Midbrain (tissue), 1 donor: Measurements from ENCODE around the gene ADGRD1.

Source experiments
- DNase-seq: peaks from one replicate; lab custom pipeline; 2025; lab: John Stamatoyannopoulos, UW

ADGRD1 gene

DNA sequence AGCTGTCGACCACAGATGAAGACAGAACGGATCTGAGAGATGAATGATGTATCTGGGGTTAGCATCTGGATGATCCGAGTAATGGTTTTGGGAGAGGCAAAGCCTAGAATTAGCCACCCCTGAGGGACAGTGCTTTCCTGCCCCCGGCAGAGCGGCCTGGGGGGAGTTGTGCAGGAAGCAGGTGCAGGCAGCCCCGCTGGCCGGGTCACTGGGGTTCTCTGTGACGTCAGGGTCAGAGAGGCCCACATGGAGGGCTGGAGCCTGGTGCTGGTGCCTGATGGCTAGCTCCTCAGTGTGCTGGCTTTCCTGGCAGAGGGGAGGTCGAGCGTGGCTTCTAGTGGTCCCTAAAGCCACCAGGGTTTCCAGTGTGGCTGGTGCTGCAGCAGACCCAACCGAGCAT lies 70.3 kb downstream of the ADGRD1 start:
- no peak for DNase-seq

DNA sequence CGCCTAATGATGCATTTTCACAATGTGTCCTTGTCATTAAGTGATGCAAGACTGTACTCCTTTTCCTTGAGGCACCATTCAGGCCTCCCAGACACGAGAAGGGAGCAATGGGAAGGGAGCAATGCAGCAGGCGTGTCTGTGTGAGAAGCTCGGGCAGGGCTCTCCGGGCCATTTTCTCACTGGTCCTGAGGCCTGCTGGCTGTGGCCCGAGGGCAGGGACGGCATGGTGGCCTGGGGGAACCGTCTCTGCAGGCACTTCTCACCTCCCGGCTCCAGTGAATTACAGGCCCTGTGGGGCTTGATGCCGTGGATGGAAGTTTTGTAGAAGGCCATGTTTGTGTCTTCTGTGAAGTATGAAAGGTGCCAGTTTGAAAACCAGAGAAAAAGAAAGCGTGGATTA lies 71.0 kb downstream of the ADGRD1 start:
- no peak for DNase-seq

DNA sequence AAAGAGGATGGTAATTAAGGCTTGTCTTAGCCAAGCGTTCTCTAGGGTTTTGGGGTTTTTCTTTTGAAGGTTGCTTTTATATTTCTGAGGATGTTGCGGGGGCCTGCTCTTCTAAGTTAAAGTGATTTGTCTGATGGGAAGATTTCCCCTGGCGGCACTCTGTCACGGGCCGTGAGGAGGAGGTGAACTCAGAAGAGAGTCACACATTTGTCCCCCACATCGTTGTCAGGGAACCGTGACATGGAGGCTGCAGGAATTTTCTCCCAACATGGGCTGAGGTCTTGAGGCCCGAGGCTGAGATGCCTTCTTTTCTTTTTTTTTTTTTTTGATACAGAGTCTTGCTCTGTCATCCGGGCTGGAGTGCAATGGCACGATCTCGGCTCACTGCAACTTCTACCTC lies 71.5 kb downstream of the ADGRD1 start:
- no peak for DNase-seq

DNA sequence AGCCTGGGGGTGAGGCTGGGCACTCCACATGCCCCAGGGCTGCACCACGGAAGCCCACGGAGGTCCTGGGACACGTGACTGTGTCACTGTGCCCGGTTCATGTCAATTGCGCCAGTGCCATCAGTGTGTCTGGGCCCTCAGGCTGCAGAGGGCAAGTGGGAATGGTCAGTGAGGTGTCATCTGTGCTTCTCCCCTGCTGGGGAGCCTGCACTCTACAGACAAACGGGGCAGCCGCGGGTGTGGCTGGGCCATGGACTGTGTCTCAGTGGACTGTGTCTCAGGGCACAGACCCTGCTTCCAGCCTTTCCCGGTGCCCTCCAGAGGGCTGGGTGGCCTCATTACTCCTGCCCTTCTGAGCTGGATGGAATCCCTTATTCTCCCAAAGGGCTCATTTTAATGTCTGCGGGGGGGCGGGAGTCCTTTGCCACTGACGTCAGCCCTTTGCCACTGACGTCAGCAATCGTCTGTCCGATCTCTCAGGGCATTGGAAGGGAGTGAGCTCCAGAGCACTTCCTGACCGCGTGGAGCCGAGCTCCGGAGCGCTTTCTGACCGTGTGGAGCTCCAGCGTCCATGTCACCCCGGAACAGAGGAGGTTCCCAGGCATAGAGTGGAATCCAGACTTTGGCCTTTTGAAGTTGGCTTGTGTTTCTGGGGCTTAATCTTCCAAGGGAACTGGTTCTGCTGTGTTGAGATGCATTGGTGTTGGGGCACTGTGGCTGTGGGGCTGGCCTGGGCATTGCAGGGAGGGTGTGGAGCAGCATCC lies 72.4 kb downstream of the ADGRD1 start:
- DNase-seq = no peak

DNA sequence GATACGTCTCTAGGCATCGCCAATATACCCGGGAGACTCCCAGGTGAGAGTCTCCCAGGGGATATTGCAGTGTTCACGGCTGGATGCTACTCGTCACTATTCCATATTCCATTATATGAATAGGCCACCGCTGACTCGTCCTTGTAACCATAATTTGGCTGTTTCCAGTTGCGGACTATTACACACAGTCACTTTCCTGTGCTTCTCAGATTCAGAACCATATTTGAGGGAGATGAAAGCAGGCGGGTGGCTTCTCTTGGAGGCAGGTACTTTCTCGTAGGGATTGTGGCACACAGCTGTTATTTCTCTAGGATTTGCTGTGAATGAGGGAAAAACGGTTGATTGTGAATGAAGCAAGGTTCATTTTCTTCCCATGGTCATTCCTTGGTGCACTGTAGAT lies 73.0 kb downstream of the ADGRD1 start:
- no peak for DNase-seq

DNA sequence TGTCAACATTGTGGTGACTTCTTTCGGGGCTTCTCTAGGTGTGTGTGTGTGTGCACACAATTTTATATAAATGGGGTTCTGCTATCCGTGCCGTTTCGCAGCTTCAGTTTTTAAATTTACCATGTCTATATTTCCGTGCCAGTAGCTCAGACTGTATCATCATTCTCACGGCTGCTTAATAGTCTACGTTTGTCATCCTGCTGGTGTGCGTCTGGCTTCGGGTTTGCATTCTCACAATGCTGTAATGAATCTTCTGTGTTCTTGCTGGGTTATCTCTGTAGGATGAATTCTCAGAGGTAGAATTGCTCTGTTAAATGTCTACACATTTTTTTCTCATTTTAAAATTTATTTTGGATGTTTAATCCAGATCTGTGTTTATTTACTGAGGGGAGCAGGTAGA lies 73.6 kb downstream of the ADGRD1 start:
- DNase-seq = no peak

DNA sequence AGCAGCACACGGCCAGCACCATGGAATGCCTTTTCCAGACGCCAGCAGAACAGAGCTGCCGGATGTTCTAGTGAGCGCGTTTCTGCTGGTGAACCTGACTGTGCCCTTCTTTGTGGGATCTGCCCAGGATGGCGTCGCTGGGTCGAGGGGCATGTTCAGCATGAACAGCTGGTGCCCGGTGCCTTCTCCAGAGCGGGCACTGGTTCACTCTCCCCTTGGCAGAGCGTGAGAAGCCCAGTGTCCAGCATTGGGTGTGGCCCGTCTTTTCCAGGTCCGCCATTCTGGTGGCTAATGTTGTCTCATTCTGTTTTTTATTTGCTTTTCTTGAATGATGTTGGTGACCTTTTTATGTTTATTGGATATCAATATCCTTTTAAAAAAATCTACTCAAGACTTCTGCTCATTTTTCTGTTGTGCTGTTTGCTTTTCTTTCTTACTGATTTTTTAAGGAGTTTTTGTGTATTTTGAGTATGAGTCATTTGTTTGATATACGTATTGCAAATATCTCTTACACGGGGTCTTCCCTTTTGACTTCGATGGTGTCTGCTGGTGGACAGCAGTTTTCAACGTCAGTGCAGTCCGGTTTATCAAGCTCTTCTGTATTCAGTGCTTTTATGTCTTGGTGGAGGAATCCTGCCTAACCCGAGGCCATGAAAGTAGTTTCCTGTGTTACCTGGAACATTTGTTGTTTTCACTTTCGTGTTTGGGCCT lies 74.3 kb downstream of the ADGRD1 start:
- no peak for DNase-seq

DNA sequence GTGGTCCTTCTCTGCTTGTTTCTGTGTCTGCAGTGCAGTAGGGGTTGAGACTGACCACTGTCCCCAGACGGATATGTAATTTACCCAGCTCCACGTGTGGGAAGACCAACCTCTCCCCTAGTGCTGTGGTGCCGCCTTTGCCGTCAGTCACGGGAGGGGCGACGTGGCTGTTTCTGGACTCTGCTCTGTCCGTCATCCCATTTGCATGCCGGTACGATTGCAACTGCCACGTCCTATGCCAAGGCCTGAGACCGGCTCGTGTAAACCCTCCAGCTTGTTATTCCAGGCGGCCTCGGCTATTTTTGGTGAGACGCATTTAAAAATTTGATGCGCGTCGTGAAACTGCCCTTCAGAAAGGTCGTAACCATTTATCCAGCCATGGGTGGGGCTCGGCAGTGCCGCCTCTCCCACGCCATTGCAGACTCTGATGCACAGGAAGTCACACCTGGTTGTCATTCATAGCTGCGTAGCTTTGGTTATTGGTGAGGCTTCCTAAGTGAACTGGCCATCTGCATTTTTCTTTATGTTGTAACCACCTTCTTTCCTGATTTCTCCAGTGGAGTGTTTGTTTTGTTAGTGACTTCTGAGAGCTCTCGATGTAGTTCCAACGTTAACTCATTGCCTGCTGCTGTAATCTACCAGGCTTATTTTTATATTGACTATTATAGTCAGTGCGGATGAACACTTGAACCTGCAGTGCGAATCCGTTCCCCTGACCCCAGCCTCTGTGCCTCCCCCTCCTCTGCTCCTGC lies 75.1 kb downstream of the ADGRD1 start:
- no peak for DNase-seq

DNA sequence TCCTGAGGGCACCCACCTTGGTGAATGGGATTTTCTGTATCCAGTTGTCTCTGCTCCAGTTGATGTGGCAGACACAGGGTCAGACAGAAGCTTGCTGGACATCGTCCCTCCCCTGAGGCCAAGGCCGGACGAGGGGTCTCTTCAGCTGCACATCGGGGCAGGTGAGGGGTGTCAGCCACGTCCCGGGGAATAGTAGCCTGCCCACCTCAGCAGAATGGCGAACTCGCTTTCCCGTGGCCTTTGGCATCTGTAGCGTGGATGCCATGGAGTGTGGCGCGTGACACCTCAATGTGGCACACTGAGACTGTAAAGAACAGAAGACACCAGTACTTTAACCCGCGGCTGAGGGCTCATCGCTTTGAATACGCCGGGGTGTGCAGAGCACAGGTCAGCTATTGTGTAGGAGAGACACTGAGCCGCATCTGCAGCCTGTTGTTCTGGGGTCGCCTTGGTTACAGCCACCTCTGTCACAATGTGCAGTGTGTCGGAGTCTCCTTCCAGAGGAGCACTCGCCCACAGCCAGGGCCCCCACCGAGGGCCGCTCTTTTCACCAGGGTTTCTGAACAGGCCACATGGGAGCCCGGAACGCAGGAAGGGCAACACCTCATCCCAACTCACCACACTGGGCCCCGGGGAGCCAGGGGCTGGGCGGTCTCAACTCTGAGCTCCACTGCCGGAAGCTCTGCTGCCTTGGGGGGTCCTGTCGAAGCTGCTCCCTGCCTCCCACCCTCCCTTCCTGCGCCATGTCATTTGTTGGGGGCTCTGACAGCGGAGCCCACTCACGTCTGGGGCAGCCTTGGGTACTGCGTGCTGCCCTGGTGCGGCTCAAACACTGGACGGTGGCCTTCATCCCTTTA lies 77.0 kb downstream of the ADGRD1 start:
- no peak for DNase-seq

DNA sequence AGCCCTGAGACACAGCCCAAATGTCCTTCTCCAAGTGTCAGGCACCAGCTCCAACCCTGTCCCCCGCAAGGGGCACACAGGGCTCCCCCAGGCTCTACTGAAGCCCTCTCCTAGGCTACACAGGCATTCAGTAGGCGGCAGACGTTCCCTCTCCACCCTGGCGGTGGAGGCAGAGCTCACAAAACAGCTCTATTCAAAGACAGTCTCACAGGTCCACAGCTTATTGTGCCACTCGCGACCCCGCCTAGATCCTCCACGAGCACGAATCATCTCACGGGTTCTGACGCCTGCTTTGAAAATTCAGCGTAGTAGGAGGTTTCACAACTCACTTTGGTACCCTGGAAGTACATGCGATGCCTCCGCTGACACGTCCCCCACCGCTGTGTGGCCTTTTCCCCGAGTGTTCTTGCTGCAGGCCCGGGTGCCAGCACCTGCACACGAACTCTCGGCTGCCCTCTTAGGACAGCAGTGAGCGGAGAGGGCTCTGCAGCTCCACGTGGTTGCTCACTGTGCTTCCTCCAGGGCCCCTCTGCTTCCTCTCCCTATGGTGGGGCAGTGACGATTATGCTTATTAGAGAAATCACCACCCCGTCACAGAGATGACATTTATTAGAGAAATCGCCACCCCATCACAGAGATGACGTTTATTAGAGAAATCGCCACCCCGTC lies 78.5 kb downstream of the ADGRD1 start:
- no peak for DNase-seq

DNA sequence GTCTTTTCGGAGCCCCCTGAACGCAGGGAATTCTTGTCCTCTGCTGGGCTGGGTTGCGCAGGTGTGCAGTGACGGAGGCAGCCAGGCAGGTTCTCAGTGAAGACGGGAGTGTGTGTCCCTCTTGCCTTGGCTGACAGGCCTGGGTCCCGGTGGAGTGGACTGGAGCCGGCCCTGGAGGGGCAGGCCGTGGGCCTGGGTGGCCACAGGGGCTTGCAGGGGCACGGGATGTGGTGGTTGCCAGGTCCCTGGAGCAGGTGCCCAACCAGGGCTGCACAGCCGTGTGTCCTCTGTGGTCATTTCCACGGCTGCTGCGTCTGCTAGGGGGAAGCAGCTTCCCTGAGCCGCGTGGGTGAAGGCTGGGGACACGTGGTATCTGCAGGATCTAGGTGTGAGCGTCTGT lies 79.8 kb downstream of the ADGRD1 start:
- DNase-seq = no peak

DNA sequence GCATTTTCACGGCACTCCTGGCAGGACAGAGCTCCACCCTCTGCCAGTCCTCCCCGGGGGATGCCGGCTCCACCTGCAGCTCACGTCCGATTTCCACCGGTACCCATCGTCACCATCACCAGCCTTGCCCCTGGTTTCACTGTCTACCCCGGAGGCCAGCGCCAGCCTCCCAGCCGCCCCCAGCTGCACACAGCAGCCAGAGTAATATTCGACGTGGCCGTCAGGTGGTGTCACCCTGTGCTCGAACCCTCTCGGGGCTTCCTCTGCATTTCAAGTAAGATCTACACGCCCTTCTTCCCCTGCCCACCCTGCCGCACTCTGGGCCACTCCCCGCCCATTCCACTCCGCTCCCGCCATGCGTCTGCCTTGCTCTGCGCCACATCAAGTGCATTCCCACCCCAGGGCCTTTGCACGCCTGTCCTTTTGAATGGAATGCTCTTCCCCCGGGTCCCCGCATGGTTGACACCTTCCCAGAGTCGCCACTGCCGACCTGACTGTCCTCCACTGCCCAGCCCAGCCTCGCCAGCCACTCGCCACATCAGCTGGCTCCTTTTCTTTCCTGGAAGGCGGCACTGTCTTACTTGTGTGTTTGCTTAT lies 80.3 kb downstream of the ADGRD1 start:
- DNase-seq = no peak

DNA sequence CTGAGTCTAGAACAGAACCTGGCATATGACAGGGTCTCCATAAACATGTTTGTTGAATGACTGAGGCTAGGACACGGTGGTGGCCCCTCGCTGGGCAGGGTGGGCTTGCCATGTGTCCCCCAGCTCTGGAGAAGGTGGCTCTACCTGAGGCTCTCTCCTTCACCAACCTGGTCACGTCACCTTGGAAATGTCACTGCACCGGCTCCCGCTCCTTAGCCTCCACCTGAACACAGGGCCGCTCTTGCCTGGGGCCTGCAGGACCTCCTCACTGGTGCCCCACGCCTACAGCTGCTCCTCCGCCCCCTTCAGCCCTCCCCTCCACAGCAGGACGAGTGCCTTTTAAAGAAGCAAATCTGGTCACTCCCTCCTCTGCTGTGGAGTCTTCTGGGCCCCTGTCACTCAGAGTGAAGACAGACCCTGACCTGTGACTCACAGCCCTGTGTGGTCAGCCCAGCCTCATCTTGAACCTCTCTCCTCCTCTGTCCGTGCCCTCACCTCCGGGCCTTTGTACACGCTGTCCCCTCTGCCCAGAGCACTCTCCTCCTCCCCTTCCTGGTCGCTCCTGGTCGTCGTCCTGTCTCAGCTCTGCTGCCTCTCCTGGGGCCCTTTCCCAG lies 81.0 kb downstream of the ADGRD1 start:
- no peak for DNase-seq

DNA sequence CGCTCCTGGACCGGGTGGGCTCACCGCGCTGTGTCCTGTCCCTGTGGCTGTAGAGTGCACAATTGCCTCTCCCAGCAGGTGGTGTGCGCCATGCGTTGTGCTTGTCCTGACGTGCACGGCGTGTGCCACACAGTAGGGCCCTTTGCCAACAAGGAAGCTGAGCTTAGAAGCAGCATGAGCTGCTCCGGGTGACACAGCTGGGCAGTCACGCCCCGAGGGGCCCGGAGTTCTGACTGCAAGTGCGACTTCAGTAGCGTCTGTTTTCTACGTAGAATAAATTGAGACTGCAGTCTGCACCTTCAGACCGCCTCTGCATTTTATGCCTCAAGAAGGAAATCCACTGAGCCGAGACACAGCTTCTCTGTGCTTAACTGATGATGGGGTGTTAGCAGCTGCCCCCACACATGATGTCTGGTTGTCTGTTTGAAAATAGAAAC lies 81.6 kb downstream of the ADGRD1 start:
- no peak for DNase-seq

DNA sequence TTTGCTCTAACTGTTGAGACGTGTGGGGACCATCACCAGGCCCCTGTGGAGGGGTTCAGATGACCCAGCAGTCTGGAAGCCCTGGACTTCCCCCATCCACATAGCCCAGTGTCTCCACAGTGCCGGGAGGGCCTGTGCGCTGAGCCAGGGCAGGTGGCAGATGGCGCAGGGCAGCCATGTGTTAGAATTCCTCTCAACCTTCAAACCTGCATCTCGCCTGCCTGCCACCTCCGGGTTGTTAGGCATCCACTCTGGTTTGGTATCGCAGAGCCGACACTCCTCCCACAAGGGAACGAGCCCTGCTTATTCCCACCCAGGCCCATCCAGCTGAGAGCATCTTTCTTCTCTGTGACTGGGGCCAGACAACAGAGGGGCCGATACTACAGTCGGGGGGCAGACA lies 84.5 kb downstream of the ADGRD1 start:
- no peak for DNase-seq

DNA sequence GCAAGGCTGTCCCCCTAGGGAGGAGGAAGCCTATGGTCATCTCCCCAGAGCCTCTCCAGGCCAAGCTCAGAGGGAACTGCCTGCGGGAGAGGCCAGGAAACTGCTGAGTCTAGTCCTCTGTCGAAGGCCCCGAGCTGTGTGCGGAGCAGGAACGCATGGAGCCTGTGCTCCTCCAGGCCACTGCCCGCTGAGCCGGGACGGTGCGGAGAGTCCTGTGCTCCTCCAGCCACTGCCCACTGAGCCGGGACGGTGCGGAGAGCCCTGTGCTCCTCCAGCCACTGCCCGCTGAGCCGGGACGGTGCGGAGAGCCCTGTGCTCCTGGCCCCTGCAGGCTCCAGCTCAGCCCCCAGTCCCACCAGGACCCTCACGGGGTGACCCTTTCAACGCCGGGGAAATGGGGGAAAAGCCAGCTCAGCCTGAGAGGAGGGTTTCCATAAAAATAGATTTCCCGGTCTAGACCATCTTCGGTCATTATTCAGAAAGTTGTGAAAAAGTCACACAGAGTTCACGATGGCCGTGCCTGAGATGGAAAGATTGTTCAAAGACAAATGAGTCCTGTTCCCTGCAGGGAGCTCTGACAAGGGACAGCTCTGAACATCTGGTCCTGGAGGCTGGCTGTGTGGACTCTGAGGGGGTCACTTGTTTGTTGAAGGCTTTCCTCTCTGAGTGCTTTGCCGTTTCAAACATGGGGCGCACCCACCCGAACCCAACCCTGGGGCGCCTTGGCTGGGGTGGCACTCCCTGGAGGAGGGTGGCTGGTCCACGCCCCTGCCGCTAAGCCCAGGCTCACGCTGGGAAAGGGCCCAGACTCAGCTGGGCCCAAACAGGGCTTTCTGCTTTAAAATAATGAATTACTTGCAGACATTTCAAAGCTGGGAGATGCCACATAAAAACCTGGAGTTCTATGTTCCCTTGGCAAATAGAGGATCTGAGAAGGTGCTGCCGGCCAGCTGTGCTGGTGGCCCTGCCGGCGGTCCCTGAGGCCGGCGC lies 85.5 kb downstream of the ADGRD1 start:
- no peak for DNase-seq

DNA sequence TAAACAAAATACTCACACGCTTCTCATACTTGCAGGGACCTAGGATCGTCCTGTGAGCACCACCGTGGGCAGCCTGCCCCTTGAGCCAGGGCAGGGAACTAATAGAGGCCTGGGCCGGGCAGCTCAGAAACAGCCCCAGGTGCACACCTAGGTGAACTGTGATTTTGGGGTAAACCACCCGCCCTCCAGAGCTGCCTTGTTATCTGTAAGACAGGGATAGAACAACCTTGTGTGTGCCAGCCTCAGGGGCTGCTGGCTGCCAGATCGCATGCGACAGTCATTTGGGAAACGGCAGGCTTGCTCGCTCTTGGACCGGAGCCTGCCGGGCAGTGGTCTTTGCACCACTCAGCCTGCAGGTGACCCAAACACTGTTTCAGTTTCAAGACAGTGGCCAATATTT lies 86.8 kb downstream of the ADGRD1 start:
- DNase-seq = no peak

DNA sequence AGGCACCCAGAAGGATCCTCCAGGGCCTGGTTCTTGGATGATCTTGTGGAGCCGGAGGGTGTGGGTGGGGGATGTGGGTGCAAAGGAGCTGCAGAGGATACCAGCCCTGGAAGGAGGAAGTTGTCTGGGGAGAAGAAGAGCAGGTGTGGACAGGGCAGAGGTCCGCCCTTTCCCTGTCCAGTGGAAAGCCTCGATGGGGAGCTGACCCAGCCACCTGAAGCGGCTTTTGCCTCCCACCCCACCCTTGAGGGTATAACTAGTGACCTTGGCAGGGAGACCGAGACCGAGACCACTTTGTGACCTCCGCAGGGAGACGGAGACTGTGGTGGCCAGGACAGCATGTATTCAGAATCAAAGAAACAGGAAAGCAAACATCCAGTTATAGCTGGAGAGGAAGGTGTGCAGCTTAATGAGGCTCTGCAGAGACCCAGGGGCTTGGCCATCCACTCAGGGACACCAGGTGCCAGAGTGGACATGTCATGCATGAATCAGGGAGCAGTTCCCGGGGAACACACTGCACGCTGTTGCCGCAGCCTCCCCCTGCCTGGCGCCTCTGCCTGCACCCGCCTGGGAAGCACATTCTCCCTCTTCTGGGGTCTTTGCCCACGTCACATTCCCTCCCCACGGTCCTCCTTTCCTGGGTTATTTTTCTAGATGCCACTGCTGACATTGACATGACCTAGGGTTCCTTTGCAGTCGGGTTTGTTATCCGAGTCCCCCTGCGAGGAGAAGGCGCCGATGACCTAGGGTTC lies 87.7 kb downstream of the ADGRD1 start:
- DNase-seq = no peak
